ENCODE results near the gene RAD18.

DNA sequence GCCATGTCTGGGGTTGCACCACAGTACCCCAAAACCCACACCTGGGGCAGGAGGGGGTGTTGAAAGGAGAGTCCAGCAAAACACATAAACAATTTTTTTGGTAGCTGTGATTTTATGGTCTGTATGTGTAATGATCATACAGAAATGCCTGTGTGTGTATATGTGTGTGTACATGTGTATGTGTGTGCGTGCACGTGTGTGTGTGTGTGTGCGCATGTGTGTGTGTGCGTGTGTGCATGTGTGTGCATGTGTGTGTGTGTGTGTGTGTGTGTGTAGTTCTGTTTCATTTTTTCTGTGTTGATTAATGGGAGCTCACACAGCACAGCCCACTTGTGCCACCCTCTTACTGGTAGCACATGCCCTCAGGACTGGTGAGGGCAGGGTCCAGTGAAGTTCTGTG is 97.6 kb downstream of the RAD18 start:
- TF ChIP-seq, protein P1, sequence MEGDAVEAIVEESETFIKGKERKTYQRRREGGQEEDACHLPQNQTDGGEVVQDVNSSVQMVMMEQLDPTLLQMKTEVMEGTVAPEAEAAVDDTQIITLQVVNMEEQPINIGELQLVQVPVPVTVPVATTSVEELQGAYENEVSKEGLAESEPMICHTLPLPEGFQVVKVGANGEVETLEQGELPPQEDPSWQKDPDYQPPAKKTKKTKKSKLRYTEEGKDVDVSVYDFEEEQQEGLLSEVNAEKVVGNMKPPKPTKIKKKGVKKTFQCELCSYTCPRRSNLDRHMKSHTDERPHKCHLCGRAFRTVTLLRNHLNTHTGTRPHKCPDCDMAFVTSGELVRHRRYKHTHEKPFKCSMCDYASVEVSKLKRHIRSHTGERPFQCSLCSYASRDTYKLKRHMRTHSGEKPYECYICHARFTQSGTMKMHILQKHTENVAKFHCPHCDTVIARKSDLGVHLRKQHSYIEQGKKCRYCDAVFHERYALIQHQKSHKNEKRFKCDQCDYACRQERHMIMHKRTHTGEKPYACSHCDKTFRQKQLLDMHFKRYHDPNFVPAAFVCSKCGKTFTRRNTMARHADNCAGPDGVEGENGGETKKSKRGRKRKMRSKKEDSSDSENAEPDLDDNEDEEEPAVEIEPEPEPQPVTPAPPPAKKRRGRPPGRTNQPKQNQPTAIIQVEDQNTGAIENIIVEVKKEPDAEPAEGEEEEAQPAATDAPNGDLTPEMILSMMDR (conservative IDR thresholded peaks at IDR 0.05; ENCODE audit: low read length) = no peak
- TF ChIP-seq EZH2phosphoT487 (IDR thresholded peaks at IDR 0.05; ENCODE audit: borderline replicate concordance) = no peak
